H1 (cell line): Measurements from ENCODE around the gene DSC3. TPM values are rescaled to one million over a fixed set of nuclear protein-coding genes. Genes with fewer than 3 reads are reported as not detected.
A peak's percentile ranks its signal among the peaks of the same experiment; 100 is the strongest.

Source experiments
- ASH2L ChIP-seq: fragments of 200-600, 300-600 bp; sonication (generic); IDR thresholded peaks from one replicate; pipeline ENCODE4 v1.7.1; 2017; ENCODE audit warnings: low read length
- ATF3 ChIP-seq: IDR thresholded peaks from 2 replicates; pipeline ENCODE4 v1.6.1; 2011; ENCODE audit warnings: low read depth, mild to moderate bottlenecking, low read length; ENCODE audit not compliant: insufficient read depth
- BACH1 ChIP-seq: IDR thresholded peaks from 2 replicates; pipeline ENCODE4 v1.6.1; 2012; ENCODE audit warnings: low read length, improper control_type of control experiment
- CTBP2 ChIP-seq: IDR thresholded peaks from 2 replicates; pipeline ENCODE4 v1.7.0; 2011; ENCODE audit warnings: borderline replicate concordance, mild to moderate bottlenecking, moderate library complexity, mixed read lengths, low read length; ENCODE audit not compliant: insufficient read depth, insufficient read length
- EP300 ChIP-seq, 2 experiments: IDR thresholded peaks; 1 replicate in 1 of 2; 2 replicates in 1 of 2; pipeline ENCODE4 v1.6.1; 2011 to 2012; ENCODE audit warnings: low read depth in 2 of 2, low read length in 2 of 2, mild to moderate bottlenecking in 2 of 2, borderline replicate concordance in 1 of 2, inconsistent platforms in 1 of 2, moderate library complexity in 1 of 2
- KDM4A ChIP-seq: IDR thresholded peaks from one replicate; pipeline ENCODE4 v1.7.1; 2012; ENCODE audit warnings: low read depth, mild to moderate bottlenecking, moderate library complexity, low read length, inconsistent platforms; ENCODE audit not compliant: severe bottlenecking
- MAX ChIP-seq: IDR thresholded peaks from 2 replicates; pipeline ENCODE4 v1.6.1; 2012; ENCODE audit warnings: inconsistent platforms
- PHF8 ChIP-seq: fragments of 200-600 bp; sonication (generic); conservative IDR thresholded peaks from 2 replicates; pipeline ENCODE4 v1.7.1; 2012; ENCODE audit warnings: low read depth, mild to moderate bottlenecking, inconsistent platforms, low read length, moderate library complexity
- POLR2A ChIP-seq, 2 experiments: IDR thresholded peaks; 1 replicate in 1 of 2; 2 replicates in 1 of 2; pipeline ENCODE4 v1.6.1; 2011; ENCODE audit warnings: low read depth in 2 of 2, low read length in 2 of 2, mild to moderate bottlenecking in 2 of 2; ENCODE audit errors: control extremely low read depth in 1 of 2
- RAD21 ChIP-seq, 2 experiments: IDR thresholded peaks in 1 of 2; conservative IDR thresholded peaks in 1 of 2; 2 replicates each; pipeline ENCODE4 v1.6.1; 2011; ENCODE audit warnings: low read depth in 2 of 2, low read length in 2 of 2, improper control_type of control experiment in 1 of 2, inconsistent platforms in 1 of 2, mild to moderate bottlenecking in 1 of 2, moderate library complexity in 1 of 2
- RBBP5 ChIP-seq: IDR thresholded peaks from 2 replicates; pipeline ENCODE4 v1.7.1; 2012; ENCODE audit warnings: low read depth, mild to moderate bottlenecking, inconsistent platforms, low read length, moderate library complexity, borderline replicate concordance
- RNF2 ChIP-seq: fragments of 200-900, 300-1000 bp; sonication (generic); IDR thresholded peaks from 2 replicates; pipeline ENCODE4 v1.7.1; 2016; ENCODE audit warnings: borderline replicate concordance, low read depth, mild to moderate bottlenecking, antibody characterized with exemption, low read length; ENCODE audit not compliant: poor library complexity, severe bottlenecking; ENCODE audit errors: missing control alignments
- SIRT6 ChIP-seq: IDR thresholded peaks from one replicate; pipeline ENCODE4 v1.7.1; 2012; ENCODE audit warnings: low read length, inconsistent platforms
- SUZ12 ChIP-seq: fragments of 200-600 bp; sonication (generic); IDR thresholded peaks from 2 replicates; pipeline ENCODE4 v1.6.1; 2012; ENCODE audit warnings: mild to moderate bottlenecking, inconsistent platforms, low read length, moderate library complexity, mixed read lengths
- TAF1 ChIP-seq: IDR thresholded peaks from 2 replicates; pipeline ENCODE4 v1.6.1; 2011; ENCODE audit warnings: mild to moderate bottlenecking, low read depth, low read length
- YY1 ChIP-seq: IDR thresholded peaks from 2 replicates; pipeline ENCODE4 v1.6.1; 2011; ENCODE audit warnings: low read depth, mild to moderate bottlenecking, low read length
- polyA plus RNA-seq, 7 experiments: library from polyadenylated mRNA; depleted of rRNA in 3 of 7; stranded (reverse) in 5 of 7; unstranded in 2 of 7; fragments of >200 nt in 5 of 7; fragments of 200-250 nt in 2 of 7; gene quantifications; 1 replicate in 5 of 7; 2 replicates in 1 of 7; 4 replicates in 1 of 7; pipeline versions ENCODE4 v1.2.1 to v1.2.3, GENCODE V29; 2011 to 2013; ENCODE audit warnings: missing spikeins in 2 of 7, mixed read lengths in 2 of 7
- total RNA-seq: library from RNA; stranded (reverse); fragmentation: NEBNext Ultra II Directional; extraction: Animal tissue kit (Norgen Biotek cat#: 25700); gene quantifications from 2 replicates; pipeline ENCODE4 v1.2.1, GENCODE V29; 2021

The DSC3 gene
- total and polyA plus RNA-seq, 2 of the 8 experiments (the other 6 are each of a cell fraction or from before 2014, with no cell fraction given), result 0.70 to 3.7 TPM

- no peak for TF ChIP-seq RNF2
- peak; percentile 20 for TF ChIP-seq SUZ12
- TF ChIP-seq SIRT6, result no peak
- TF ChIP-seq POLR2A (IDR thresholded peaks at IDR 0.05; ENCODE audit: control extremely low read depth in 1 of 2, low read depth in 2 of 2, low read length in 2 of 2), result peak; percentile 40 to 79
- TF ChIP-seq RAD21 (IDR thresholded peaks at IDR 0.05 in 1 of 2, conservative IDR thresholded peaks at IDR 0.05 in 1 of 2; ENCODE audit: low read depth in 2 of 2, low read length in 2 of 2), result 0 out of 4 replicates have a peak, but pooled peaks of 1 of the 2 experiments have one; percentile 3
- TF ChIP-seq ASH2L, result peak; percentile 72
- peak; percentile 77 for TF ChIP-seq KDM4A
- peak; percentile 79 for TF ChIP-seq YY1
- no peak for TF ChIP-seq CTBP2
- no peak for TF ChIP-seq BACH1
- TF ChIP-seq PHF8, result peak; percentile 40
- no peak for TF ChIP-seq ATF3
- TF ChIP-seq TAF1, result peak; percentile 78
- no peak for TF ChIP-seq EP300 (IDR thresholded peaks at IDR 0.05; ENCODE audit: borderline replicate concordance in 1 of 2, low read depth in 2 of 2, low read length in 2 of 2)
- TF ChIP-seq RBBP5, result peak; percentile 46; the same call in 1 of the 2 replicates
- peak; percentile 97 for TF ChIP-seq MAX
Measured at GRCh38 chr18:31042406-31043181, at the start of gene DSC3 (continued).
